SU-DHL-6 (cell line): Measurements from ENCODE around the gene LIFR.

Experiments used
- H2AFZ ChIP-seq: fragments of 200-600 bp; sonication (generic); 2 replicates; pipeline ENCODE4 v1.6.1; 2014; ENCODE audit warnings: low read depth, mild to moderate bottlenecking, moderate library complexity, mixed read lengths, antibody characterized with exemption, low read length; ENCODE audit not compliant: severe bottlenecking
- H3F3A ChIP-seq: fragments of 200-600 bp; shearing (Covaris generic); 2 replicates; pipeline ENCODE4 v1.6.0; 2016; ENCODE audit warnings: antibody characterized with exemption, mild to moderate bottlenecking; ENCODE audit not compliant: insufficient read depth
- H3K27ac ChIP-seq: fragments of 200-600 bp; sonication (generic); 2 replicates; pipeline ENCODE4 v1.5.1; 2016; ENCODE audit warnings: low read depth, mild to moderate bottlenecking, low read length, moderate library complexity, mixed read lengths
- H3K27me3 ChIP-seq: fragments of 200-600 bp; sonication (generic), shearing (Covaris generic); 2 replicates; pipeline ENCODE4 v1.6.0; 2014; ENCODE audit warnings: mild to moderate bottlenecking, low read length
- H3K36me3 ChIP-seq: fragments of 200-600 bp; sonication (generic); 2 replicates; pipeline ENCODE4 v1.6.1; 2014; ENCODE audit warnings: mild to moderate bottlenecking, low read length, mixed read lengths
- H3K4me2 ChIP-seq: fragments of 300-600, 200-600 bp; shearing (Covaris generic), sonication (generic); 2 replicates; pipeline ENCODE4 v1.6.0; 2014; ENCODE audit warnings: low read length, low read depth, mild to moderate bottlenecking; ENCODE audit not compliant: poor library complexity, severe bottlenecking
- H3K4me3 ChIP-seq: fragments of 200-600 bp; sonication (generic); 2 replicates; pipeline ENCODE4 v1.5.1; 2014; ENCODE audit warnings: antibody characterized with exemption, low read length, mild to moderate bottlenecking, mixed read lengths; ENCODE audit not compliant: insufficient read depth, poor library complexity, severe bottlenecking
- H3K79me2 ChIP-seq: fragments of 200-600 bp; sonication (generic); 2 replicates; pipeline ENCODE4 v1.6.1; 2014; ENCODE audit warnings: mild to moderate bottlenecking, low read length, moderate library complexity; ENCODE audit not compliant: insufficient read depth
- H3K9ac ChIP-seq: fragments of 200-600 bp; sonication (generic); 2 replicates; pipeline ENCODE4 v1.7.0; 2014; ENCODE audit warnings: mild to moderate bottlenecking, low read length
- H3K9me2 ChIP-seq: fragments of 200-600 bp; sonication (generic); replicated peaks from 2 replicates; pipeline ENCODE4 v1.6.1; 2014; ENCODE audit warnings: low read length; ENCODE audit not compliant: insufficient read depth
- H3K9me3 ChIP-seq: fragments of 200-600 bp; sonication (generic); 2 replicates; pipeline ENCODE4 v1.6.1; 2014; ENCODE audit warnings: low read length, mixed read lengths; ENCODE audit not compliant: insufficient read depth
- H4K20me1 ChIP-seq: fragments of 200-600 bp; sonication (generic); 2 replicates; pipeline ENCODE4 v1.6.1; 2014; ENCODE audit warnings: low read depth, mild to moderate bottlenecking, antibody characterized with exemption, low read length, moderate library complexity, mixed read lengths
- EZH2phosphoT487 ChIP-seq: fragments of 200-600 bp; sonication (generic), shearing (Covaris generic); conservative IDR thresholded peaks from 2 replicates; pipeline ENCODE4 v1.6.1; 2018; ENCODE audit warnings: mild to moderate bottlenecking, antibody characterized with exemption, low read length, moderate library complexity, mixed read lengths
- TF ChIP-seq, protein P1 (sequence below): fragments of 200-600 bp; sonication (generic); IDR thresholded peaks from one replicate; pipeline ENCODE4 v1.5.1; 2017; ENCODE audit warnings: antibody characterized with exemption, mild to moderate bottlenecking, low read length, moderate library complexity; ENCODE audit not compliant: insufficient read depth, poor library complexity, severe bottlenecking

LIFR gene

DNA sequence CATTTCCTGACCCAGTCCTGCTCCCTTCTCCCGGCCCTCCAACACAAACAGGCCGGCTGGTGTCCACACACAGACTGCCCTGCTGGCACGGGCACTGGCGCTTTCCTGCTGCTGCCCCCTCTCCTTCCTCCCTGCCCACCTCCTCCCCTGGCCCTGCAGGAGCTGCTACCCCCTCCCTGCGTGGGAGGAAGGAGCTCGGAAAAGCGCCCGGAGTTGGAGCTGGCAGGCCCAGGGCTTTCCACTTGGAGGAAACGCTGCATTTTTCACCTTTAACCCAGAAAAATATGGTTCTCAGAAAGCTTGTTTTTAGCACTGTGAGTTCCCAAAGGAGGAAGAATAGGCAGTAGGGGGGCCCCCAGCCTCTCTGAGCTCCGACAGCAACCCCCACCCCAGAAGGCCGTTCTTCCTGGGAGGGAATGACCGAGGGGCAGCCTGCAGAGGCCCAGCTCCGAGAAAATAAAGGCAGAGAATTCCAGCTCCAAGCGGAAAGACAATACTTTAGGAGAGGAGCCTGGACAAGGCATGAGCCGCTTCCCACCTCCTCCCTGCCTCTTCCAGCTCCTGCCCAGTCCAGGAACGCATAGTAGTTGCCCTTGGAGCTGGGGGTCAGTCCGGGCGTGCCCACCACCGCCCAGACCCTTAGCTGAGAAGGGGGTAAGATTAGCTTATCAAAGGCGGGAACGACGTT lies 88.9 kb downstream of the LIFR start:
- Histone ChIP-seq H3K27ac (no peak overlapping the region), H3K9me2 (no peaks in the 10 kb centered on the region), H3K4me3 (no peak overlapping the region), H3F3A (no peaks in the 10 kb centered on the region), H4K20me1 (no peaks in the 10 kb centered on the region), H2AFZ (no peak overlapping the region), H3K9me3 (no peaks in the 10 kb centered on the region), H3K79me2 (no peaks in the 10 kb centered on the region), H3K36me3 (no peaks in the 10 kb centered on the region), H3K9ac (no peak overlapping the region), H3K27me3 (no peaks in the 10 kb centered on the region), H3K4me2 (no peak overlapping the region)
- TF ChIP-seq EZH2phosphoT487 = no peak
- TF ChIP-seq, protein P1, sequence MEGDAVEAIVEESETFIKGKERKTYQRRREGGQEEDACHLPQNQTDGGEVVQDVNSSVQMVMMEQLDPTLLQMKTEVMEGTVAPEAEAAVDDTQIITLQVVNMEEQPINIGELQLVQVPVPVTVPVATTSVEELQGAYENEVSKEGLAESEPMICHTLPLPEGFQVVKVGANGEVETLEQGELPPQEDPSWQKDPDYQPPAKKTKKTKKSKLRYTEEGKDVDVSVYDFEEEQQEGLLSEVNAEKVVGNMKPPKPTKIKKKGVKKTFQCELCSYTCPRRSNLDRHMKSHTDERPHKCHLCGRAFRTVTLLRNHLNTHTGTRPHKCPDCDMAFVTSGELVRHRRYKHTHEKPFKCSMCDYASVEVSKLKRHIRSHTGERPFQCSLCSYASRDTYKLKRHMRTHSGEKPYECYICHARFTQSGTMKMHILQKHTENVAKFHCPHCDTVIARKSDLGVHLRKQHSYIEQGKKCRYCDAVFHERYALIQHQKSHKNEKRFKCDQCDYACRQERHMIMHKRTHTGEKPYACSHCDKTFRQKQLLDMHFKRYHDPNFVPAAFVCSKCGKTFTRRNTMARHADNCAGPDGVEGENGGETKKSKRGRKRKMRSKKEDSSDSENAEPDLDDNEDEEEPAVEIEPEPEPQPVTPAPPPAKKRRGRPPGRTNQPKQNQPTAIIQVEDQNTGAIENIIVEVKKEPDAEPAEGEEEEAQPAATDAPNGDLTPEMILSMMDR = no peak

DNA sequence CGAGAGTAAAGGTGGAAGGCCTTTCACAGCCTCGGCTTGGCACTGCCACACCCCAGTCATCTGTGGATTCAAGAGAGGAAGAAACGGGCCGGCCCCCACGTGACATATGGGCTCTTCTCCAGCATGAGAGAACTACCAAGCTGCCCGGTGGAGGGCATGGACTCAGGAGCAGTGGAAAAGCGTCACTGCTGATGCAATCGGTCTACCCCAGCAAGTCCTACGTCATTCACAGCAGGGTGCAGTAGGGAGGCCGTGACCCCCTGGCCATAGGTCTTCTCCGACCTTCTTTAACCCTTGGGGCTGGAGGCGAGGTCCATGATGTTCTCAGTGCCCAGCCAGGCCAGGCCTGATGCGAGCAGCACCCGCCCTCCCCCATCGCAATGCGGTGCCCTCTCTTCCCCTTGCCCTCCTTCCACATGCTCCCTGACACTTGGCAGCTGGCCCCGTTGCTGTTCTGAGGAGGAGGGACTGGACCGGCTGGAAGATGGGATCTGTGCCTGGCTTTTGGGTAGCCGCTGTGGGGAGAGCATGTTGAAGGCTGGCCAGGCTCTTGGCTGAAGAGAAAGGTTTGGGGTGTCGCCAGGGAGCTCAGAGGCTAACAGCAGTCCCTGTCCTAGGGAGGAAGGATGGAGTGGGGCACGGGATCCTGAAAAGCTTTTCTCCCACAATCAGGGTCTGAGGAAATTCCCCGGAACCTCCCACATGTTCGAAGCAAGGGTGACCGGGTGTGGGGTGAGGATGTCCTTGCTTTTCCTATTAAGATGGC lies 89.8 kb downstream of the LIFR start:
- H2AFZ ChIP-seq = no peak overlapping the region
- TF ChIP-seq, protein P1 = no peak

DNA sequence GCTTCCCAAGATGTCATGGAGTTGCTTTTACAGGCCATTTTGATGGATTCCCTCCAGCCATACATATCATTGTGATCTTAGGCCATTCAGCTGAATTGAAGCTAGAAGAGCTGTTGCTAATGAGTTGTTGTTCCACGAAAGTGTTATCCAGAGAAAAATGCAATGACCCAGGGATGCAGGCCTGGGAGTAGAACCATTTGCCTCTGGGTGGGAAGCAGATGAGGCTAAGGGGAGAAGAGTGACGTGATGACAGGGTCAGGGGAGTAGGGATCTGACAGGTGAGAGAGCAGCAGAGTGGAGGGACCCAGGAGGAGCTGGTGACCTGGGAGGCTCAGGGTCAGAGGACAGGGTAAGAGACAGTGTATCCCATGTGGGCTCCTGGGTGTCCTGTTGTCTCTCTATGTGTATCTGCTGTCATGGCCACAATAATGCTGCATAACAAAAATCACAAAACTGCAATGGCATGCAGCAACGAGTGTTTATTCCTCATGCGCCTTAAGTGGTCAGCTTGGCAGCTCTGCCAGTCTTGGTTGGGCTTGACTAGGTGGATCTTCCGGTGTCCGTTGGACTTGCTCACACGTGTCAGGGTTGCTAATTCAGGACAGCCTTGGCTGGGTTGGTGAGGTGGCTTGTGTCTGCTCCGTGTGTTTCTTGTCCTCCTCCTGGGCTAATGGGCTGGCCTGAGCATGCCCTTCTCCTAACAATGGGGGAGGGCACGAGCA lies 90.6 kb downstream of the LIFR start:
- Histone ChIP-seq H3K27ac (no peak overlapping the region), H3K9ac (no peak overlapping the region), H3K4me2 (no peak overlapping the region)

More for the DNA sequence above, 89.8 kb downstream of the LIFR start:
- no peaks in the 10 kb centered on the region for H3F3A ChIP-seq
- H3K9me3 ChIP-seq = no peaks in the 10 kb centered on the region
- no peak overlapping the region for H3K27ac ChIP-seq
- no peak overlapping the region for H3K9ac ChIP-seq
- no peaks in the 10 kb centered on the region for H3K27me3 ChIP-seq
- H3K36me3 ChIP-seq = no peaks in the 10 kb centered on the region
- no peaks in the 10 kb centered on the region for H3K79me2 ChIP-seq
- H3K9me2 ChIP-seq = no peaks in the 10 kb centered on the region
- H4K20me1 ChIP-seq = no peaks in the 10 kb centered on the region
- no peak overlapping the region for H3K4me2 ChIP-seq
- no peak overlapping the region for H3K4me3 ChIP-seq

More for the DNA sequence above, 90.6 kb downstream of the LIFR start:
- Histone ChIP-seq H3K27me3 (no peaks in the 10 kb centered on the region), H3K9me2 (no peaks in the 10 kb centered on the region), H4K20me1 (no peaks in the 10 kb centered on the region), H3K9me3 (no peaks in the 10 kb centered on the region), H3K4me3 (no peak overlapping the region), H2AFZ (no peak overlapping the region), H3F3A (no peaks in the 10 kb centered on the region), H3K36me3 (no peaks in the 10 kb centered on the region), H3K79me2 (no peaks in the 10 kb centered on the region)
- TF ChIP-seq, protein P1 = no peak
- TF ChIP-seq EZH2phosphoT487 = no peak
